C4-2B (cell line): ENCODE data around the gene GNG3.

Experiments
- ZFX ChIP-seq: fragments of 450-650 bp; IDR thresholded peaks from 2 replicates; pipeline ENCODE4 v1.6.1; 2017
- TF ChIP-seq, protein P1 (sequence below): fragments of 450-650 bp; conservative IDR thresholded peaks from 2 replicates; pipeline ENCODE4 v1.5.1; 2017; ENCODE audit warnings: mild to moderate bottlenecking

DNA sequence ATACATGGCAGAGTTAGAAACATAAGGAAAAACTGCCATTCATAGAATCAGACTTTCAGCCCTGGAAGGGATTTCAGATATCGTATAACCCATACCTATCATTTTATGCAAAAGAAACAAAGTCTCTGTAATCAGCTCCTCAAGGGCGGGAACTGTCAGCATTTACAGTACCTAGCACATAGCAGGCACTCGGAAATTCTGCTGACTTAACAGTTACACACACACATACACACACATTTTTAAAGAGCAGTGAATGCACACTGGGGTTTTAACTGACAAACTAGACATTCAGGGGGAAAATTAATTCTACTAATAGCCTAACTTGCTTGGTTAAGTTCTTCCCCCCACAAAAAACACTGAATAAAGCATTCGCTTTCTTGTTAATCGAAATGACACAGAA is 8.7 kb downstream of the GNG3 start:
- TF ChIP-seq, protein P1, sequence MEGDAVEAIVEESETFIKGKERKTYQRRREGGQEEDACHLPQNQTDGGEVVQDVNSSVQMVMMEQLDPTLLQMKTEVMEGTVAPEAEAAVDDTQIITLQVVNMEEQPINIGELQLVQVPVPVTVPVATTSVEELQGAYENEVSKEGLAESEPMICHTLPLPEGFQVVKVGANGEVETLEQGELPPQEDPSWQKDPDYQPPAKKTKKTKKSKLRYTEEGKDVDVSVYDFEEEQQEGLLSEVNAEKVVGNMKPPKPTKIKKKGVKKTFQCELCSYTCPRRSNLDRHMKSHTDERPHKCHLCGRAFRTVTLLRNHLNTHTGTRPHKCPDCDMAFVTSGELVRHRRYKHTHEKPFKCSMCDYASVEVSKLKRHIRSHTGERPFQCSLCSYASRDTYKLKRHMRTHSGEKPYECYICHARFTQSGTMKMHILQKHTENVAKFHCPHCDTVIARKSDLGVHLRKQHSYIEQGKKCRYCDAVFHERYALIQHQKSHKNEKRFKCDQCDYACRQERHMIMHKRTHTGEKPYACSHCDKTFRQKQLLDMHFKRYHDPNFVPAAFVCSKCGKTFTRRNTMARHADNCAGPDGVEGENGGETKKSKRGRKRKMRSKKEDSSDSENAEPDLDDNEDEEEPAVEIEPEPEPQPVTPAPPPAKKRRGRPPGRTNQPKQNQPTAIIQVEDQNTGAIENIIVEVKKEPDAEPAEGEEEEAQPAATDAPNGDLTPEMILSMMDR: no peak
- TF ChIP-seq ZFX: no peak
